ENCODE measurements around the gene S100PBP. TPM values are rescaled to one million over a fixed set of nuclear protein-coding genes. Genes with fewer than 3 reads are reported as not detected.

The S100PBP gene
- total and polyA plus RNA-seq, 2 of the 13 experiments (the other 11 are each of a cell fraction or from before 2014, with no cell fraction given) = 20.4 to 26.1 TPM

DNA sequence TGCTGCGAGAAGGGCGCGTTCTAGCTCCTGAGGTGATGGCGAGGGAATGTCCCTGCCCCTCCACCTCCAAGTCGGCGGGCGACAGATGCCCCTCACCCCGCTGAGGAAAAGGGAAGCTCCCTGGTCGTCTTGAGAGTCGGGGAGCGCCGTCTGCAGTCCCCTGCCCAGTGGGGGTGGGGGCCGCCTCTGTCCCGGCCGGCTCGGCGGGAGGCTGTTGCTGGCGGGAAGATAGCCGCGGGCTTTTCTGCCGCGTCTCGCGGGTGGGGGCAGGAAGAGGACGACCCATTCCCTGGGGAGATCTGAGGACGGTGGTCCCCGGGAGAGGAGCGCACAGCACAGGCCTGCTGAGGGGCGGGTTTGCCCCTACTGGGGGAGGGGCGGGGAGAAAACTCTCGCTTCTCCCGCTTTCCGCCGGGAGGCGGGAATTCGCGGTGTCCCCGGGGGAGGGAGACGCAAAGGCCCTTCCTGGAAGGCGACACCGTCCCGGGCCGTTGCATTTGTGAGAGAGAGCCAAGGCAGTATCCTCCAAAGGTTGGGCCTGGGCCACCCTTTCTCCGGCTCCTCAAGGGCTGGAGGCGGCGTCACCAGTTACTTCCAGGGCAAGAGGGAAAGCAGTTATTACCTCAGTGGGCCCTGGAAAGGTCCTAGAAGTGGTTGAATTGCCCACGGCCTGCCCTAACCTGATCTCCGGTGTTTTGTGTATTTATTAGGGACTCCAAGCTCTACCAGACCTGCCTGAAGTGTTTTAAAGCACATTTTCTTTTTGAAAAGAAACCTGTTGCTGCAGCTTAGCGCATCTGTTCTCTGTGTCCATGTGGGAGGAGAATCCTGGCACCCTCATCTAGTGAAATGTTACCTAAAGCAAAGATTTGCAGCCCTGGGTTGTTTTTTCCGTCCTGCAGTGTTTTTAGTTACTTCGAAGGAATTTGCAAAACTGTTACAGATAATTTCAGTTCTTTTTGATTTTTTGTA is 648 bp downstream of the S100PBP start (continued):
- TF ChIP-seq, protein P1, sequence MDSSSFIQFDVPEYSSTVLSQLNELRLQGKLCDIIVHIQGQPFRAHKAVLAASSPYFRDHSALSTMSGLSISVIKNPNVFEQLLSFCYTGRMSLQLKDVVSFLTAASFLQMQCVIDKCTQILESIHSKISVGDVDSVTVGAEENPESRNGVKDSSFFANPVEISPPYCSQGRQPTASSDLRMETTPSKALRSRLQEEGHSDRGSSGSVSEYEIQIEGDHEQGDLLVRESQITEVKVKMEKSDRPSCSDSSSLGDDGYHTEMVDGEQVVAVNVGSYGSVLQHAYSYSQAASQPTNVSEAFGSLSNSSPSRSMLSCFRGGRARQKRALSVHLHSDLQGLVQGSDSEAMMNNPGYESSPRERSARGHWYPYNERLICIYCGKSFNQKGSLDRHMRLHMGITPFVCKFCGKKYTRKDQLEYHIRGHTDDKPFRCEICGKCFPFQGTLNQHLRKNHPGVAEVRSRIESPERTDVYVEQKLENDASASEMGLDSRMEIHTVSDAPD (CRISPR knock-in tag; IDR thresholded peaks at IDR 0.05) = no peak
- TF ChIP-seq FOXO1 (CRISPR knock-in tag; IDR thresholded peaks at IDR 0.05) (no peak), ZNF503 (CRISPR knock-in tag; IDR thresholded peaks at IDR 0.05) (no peak), ZNF619 (CRISPR knock-in tag; IDR thresholded peaks at IDR 0.05) (no peak), ZNF703 (CRISPR knock-in tag; IDR thresholded peaks at IDR 0.05; ENCODE audit: borderline replicate concordance) (no peak), ZSCAN9 (CRISPR knock-in tag; IDR thresholded peaks at IDR 0.05; ENCODE audit: borderline replicate concordance) (no peak), ZNF337 (CRISPR knock-in tag; IDR thresholded peaks at IDR 0.05; ENCODE audit: borderline replicate concordance, low read depth) (no peak), TEAD3 (CRISPR knock-in tag; optimal IDR thresholded peaks at IDR 0.05; ENCODE audit: borderline replicate concordance) (no peak), BORCS8-MEF2B (CRISPR knock-in tag; IDR thresholded peaks at IDR 0.05) (no peak), MIER3 (CRISPR knock-in tag; IDR thresholded peaks at IDR 0.05; ENCODE audit: borderline replicate concordance) (no peak), SNAPC2 (CRISPR knock-in tag; IDR thresholded peaks at IDR 0.05) (no peak), JDP2 (CRISPR knock-in tag; IDR thresholded peaks at IDR 0.05; ENCODE audit: borderline replicate concordance) (no peak), ATF1 (CRISPR knock-in tag; IDR thresholded peaks at IDR 0.05) (no peak), NFYB (CRISPR knock-in tag; IDR thresholded peaks at IDR 0.05) (no peak), ATF2 (CRISPR knock-in tag; IDR thresholded peaks at IDR 0.05) (no peak), MXD3 (CRISPR knock-in tag; IDR thresholded peaks at IDR 0.05) (0 out of 2 replicates have a peak, but pooled peaks have one; percentile 60), ZBTB20 (CRISPR knock-in tag; IDR thresholded peaks at IDR 0.05; ENCODE audit: borderline replicate concordance, low read depth) (no peak), ZNF563 (CRISPR knock-in tag; IDR thresholded peaks at IDR 0.05) (no peak)
- TF ChIP-seq, protein P2, sequence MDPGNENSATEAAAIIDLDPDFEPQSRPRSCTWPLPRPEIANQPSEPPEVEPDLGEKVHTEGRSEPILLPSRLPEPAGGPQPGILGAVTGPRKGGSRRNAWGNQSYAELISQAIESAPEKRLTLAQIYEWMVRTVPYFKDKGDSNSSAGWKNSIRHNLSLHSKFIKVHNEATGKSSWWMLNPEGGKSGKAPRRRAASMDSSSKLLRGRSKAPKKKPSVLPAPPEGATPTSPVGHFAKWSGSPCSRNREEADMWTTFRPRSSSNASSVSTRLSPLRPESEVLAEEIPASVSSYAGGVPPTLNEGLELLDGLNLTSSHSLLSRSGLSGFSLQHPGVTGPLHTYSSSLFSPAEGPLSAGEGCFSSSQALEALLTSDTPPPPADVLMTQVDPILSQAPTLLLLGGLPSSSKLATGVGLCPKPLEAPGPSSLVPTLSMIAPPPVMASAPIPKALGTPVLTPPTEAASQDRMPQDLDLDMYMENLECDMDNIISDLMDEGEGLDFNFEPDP (CRISPR knock-in tag; conservative IDR thresholded peaks at IDR 0.05) = no peak
- TF ChIP-seq, protein P3, sequence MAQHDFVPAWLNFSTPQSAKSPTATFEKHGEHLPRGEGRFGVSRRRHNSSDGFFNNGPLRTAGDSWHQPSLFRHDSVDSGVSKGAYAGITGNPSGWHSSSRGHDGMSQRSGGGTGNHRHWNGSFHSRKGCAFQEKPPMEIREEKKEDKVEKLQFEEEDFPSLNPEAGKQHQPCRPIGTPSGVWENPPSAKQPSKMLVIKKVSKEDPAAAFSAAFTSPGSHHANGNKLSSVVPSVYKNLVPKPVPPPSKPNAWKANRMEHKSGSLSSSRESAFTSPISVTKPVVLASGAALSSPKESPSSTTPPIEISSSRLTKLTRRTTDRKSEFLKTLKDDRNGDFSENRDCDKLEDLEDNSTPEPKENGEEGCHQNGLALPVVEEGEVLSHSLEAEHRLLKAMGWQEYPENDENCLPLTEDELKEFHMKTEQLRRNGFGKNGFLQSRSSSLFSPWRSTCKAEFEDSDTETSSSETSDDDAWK (CRISPR knock-in tag; IDR thresholded peaks at IDR 0.05) = no peak
